Duodenal mucosa (tissue), 2 donors: ENCODE data around the gene CEBPA.
A peak's percentile ranks its signal among the peaks of the same experiment; 100 is the strongest.

Experiments
- H3K27ac ChIP-seq: one replicate; pipeline ENCODE4 v1.7.0; 2013; ENCODE audit warnings: low read depth, low read length
- H3K27me3 ChIP-seq, 2 donors: one replicate each; pipeline ENCODE4 v1.7.0; 2013; ENCODE audit warnings: low read length in 2 of 2, control low read depth in 1 of 2; ENCODE audit not compliant: insufficient read depth in 2 of 2, control insufficient read depth in 1 of 2
- H3K36me3 ChIP-seq, 2 donors: one replicate each; pipeline ENCODE4 v1.7.0; 2013; ENCODE audit warnings: low read length in 2 of 2, control low read depth in 1 of 2; ENCODE audit not compliant: insufficient read depth in 2 of 2, control insufficient read depth in 1 of 2
- H3K4me1 ChIP-seq, 2 donors: one replicate each; pipeline ENCODE4 v1.7.0; 2013; ENCODE audit warnings: low read length in 2 of 2, control low read depth in 1 of 2; ENCODE audit not compliant: insufficient read depth in 2 of 2, control insufficient read depth in 1 of 2
- H3K4me3 ChIP-seq, 2 donors: one replicate each; pipeline ENCODE4 v1.7.0; 2013; ENCODE audit warnings: low read length in 2 of 2, low read depth in 1 of 2
- H3K9ac ChIP-seq, 2 donors: one replicate each; pipeline ENCODE4 v1.7.0; 2013; ENCODE audit warnings: low read length in 2 of 2, low read depth in 1 of 2
- H3K9me3 ChIP-seq, 2 donors: one replicate each; pipeline ENCODE4 v1.7.0; 2013; ENCODE audit warnings: low read length in 2 of 2, control low read depth in 1 of 2; ENCODE audit not compliant: control insufficient read depth in 1 of 2

The CEBPA gene

GRCh38 chr19:33301144-33301899 lies 1.0 kb downstream of the CEBPA start:
- Histone ChIP-seq H3K36me3 (peaks cover 0 to 3% of the 10 kb centered on the region in 2 donors), H3K4me1 (peaks cover 31 to 62% of the 10 kb centered on the region in 2 donors), H3K9ac (peak overlapping the region; percentile 76 to 86), H3K27me3 (peaks cover 0 to 3% of the 10 kb centered on the region in 2 donors), H3K27ac (peak overlapping the region; percentile 5), H3K4me3 (peak overlapping the region; percentile 80 to 87), H3K9me3 (no peaks in the 10 kb centered on the region)

- Histone ChIP-seq H3K27ac (no peak overlapping the region), H3K4me1 (peaks cover 27 to 57% of the 10 kb centered on the region in 2 donors), H3K9ac (peak overlapping the region; percentile 76 to 86), H3K27me3 (peaks cover 0 to 3% of the 10 kb centered on the region in 2 donors), H3K4me3 (peak overlapping the region; percentile 80 to 87), H3K36me3 (peaks cover 0 to 3% of the 10 kb centered on the region in 2 donors), H3K9me3 (no peaks in the 10 kb centered on the region)
Measured at GRCh38 chr19:33300894-33301143, 1.5 kb downstream of the CEBPA start.

DNA sequence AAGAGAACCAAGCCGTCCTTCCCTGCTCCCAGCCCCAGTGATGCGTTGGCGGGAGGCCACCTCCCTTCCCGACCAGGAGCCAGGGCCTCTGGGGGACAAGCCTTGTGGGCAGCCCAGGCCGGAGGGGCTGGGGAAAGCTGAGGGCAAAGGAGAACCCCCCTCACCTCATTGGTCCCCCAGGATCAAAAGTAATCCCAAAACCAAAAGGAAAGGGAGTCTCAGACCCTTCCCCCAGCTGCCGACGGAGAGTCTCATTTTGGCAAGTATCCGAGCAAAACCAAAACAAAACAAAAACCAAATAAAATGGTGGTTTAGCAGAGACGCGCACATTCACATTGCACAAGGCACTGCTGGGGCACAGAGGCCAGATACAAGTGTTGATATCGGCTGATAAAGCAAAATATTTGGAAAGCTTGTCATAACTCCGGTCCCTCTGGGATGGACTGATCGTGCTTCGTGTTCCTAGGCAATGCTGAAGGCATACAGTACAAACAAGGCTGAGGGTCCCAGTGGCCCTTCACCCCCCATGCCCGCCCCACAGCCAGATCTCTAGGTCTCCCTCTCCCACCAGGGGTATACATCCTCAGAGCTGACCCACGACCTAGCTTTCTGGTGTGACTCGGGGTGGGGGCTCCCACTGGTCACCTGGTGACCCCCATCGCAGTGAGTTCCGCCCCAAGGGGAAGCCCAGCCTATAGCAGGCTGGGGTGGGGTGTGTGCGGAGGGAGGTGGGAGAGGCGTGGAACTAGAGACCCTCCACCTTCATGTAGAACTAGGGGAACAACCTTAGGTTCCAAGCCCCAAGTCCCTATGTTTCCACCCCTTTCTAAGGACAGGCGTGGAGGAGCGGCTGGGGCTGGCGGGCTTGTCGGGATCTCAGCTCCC lies 2.1 kb downstream of the CEBPA start:
- H3K36me3 ChIP-seq, result peaks cover 0 to 3% of the 10 kb centered on the region in 2 donors
- H3K4me3 ChIP-seq, result peak overlapping the region; percentile 80 to 87
- H3K27ac ChIP-seq, result no peak overlapping the region
- peak overlapping the region; percentile 76 to 86 for H3K9ac ChIP-seq
- H3K9me3 ChIP-seq, result no peaks in the 10 kb centered on the region
- H3K27me3 ChIP-seq, result peaks cover 0 to 3% of the 10 kb centered on the region in 2 donors
- peaks cover 22 to 52% of the 10 kb centered on the region in 2 donors for H3K4me1 ChIP-seq

DNA sequence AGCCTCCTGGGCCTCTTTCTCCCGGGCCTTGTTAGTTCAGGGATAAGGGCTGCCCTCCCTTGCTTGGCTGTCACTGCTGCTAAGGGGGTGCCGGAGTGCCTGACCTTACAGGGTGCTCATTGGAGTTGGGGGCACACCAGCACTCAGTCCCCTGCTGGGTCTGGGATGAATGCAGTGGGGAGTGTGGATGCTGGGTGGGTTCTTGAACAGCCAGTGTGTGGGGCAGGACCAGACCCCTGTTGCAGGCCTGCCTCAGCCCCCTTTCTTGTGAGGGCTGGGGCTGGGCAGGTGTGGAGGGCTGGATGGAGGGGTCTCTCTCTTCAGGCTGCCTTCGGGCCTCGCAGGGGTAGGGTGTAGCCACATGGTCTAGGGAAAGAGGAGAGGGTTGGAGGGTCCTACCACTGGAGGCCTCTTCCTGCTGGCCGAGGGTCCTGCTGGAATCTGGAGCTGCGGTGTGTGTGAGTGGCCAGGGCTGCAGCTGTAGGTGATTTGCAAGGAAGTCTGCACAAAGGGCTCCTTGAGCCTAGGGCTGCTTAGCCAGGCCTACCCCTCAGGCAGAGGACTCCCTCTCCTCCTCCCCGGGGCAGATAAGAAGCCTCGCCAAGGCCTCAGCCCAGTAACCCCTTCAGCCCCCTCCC lies 3.2 kb downstream of the CEBPA start:
- H3K36me3 ChIP-seq, result peaks cover 0 to 3% of the 10 kb centered on the region in 2 donors
- peak overlapping the region; percentile 80 to 87 for H3K4me3 ChIP-seq
- no peaks in the 10 kb centered on the region for H3K9me3 ChIP-seq
- H3K9ac ChIP-seq, result peak overlapping the region in 1 of 2 donors; percentile 86
- peaks cover 14 to 43% of the 10 kb centered on the region in 2 donors for H3K4me1 ChIP-seq
- H3K27ac ChIP-seq, result no peak overlapping the region
- peaks cover 0 to 3% of the 10 kb centered on the region in 2 donors for H3K27me3 ChIP-seq

GRCh38 chr19:33298146-33298911 lies 4.0 kb downstream of the CEBPA start:
- H3K9me3 ChIP-seq, result no peaks in the 10 kb centered on the region
- H3K27ac ChIP-seq, result no peak overlapping the region
- H3K9ac ChIP-seq, result no peak overlapping the region
- H3K36me3 ChIP-seq, result peaks cover 0 to 3% of the 10 kb centered on the region in 2 donors
- peaks cover 22 to 43% of the 10 kb centered on the region in 2 donors for H3K4me1 ChIP-seq
- no peak overlapping the region for H3K4me3 ChIP-seq
- H3K27me3 ChIP-seq, result peaks cover 0 to 3% of the 10 kb centered on the region in 2 donors

- no peak overlapping the region for H3K9ac ChIP-seq
- H3K27ac ChIP-seq, result no peak overlapping the region
- peaks cover 30 to 50% of the 10 kb centered on the region in 2 donors for H3K4me1 ChIP-seq
- peaks cover 0 to 3% of the 10 kb centered on the region in 2 donors for H3K27me3 ChIP-seq
- peaks cover 0 to 3% of the 10 kb centered on the region in 2 donors for H3K36me3 ChIP-seq
- no peak overlapping the region for H3K4me3 ChIP-seq
- no peaks in the 10 kb centered on the region for H3K9me3 ChIP-seq
Measured at GRCh38 chr19:33297401-33298145, 4.8 kb downstream of the CEBPA start.

DNA sequence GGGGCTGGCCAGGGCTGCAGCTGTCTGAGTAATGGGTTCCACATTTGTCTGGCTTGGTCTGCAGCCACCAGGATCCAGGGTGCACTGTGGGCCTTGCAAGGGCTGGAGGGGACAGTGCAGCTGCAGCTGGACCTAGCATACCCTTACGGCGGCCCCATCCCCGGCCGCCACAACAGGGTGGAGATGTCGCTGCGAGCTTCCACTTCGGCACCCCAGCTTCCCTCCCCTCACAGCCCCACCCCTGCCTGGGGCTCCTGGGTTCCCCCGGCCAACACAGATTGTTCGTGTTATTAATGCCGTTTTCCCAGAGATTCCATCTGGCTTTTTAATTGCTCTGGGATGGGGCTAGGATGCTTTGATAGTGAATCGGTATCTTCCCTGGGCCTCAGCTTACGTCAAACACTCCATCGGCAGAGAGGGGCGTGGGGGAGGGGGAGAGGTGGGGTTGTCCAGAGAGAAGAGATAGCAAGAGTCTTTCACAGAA lies 5.8 kb downstream of the CEBPA start:
- peaks cover 40 to 61% of the 10 kb centered on the region in 2 donors for H3K4me1 ChIP-seq
- no peaks in the 10 kb centered on the region for H3K9me3 ChIP-seq
- peaks cover 0 to 3% of the 10 kb centered on the region in 2 donors for H3K36me3 ChIP-seq
- H3K9ac ChIP-seq, result no peak overlapping the region
- H3K4me3 ChIP-seq, result no peak overlapping the region
- H3K27ac ChIP-seq, result no peak overlapping the region
- H3K27me3 ChIP-seq, result peaks cover 0 to 3% of the 10 kb centered on the region in 2 donors

DNA sequence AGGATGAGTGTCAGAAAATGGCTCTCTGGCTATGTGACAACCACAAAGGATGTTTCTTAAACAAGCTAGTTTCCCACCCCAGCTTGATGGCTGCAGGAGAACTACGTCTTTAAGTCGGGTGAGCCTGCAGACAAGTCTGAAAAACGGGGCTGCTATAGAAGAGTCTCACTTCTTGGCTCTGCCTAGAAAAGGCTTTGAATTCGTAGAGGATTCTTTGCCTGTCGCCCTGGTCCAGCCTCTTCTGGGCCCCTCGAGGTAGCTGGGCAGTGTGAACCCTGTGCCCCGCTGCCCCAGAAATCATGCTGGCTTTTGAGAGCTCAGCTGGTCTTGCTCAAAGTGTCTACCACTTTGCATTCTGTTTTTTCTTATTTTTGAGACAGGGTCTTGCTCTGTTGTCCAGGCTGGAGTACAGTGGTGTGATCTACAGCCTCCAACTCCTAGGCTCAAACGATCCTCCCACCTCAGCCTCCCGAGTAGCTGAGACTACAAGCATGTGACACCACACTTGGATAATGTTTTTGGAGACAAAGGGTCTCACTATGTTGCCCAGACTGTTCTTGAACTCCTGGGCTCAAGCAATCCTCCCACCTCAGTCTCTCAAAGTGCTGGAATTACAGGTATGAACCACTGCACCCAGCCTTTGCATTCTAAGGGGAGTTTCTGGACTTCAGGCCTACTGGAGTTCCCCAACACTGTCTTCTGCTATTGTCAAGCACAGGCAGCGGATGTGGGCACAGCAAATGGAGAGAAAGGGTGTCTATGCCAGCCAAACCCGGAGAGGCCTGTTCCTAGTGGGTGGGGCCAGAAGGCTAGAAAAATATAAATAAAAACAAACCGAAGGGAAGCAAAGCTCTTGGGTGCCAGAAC lies 6.5 kb downstream of the CEBPA start:
- Histone ChIP-seq H3K27me3 (peaks cover 0 to under 1% of the 10 kb centered on the region in 2 donors), H3K27ac (no peak overlapping the region), H3K9ac (no peak overlapping the region), H3K9me3 (no peaks in the 10 kb centered on the region), H3K4me3 (no peak overlapping the region), H3K36me3 (peaks cover 0 to 3% of the 10 kb centered on the region in 2 donors), H3K4me1 (peaks cover 47 to 62% of the 10 kb centered on the region in 2 donors)
